ENCODE results near the gene APBA2. TPM values are rescaled to one million over a fixed set of nuclear protein-coding genes. Genes with fewer than 3 reads are reported as not detected.

Gene APBA2
- total and polyA plus RNA-seq, 3 donors from 2014 or later = 18.5 to 37.7 (median 29.5) TPM

GRCh38 chr15:29105151-29105854 is 219.5 kb downstream of the APBA2 start:
- Histone ChIP-seq H3K9me3 (no peaks in the 10 kb centered on the region), H3K36me3 (ENCODE audit: low read depth, missing control alignments) (no peaks in the 10 kb centered on the region), H3K4me3 (no peak overlapping the region), H3K27ac (no peak overlapping the region), H3K27me3 (no peaks in the 10 kb centered on the region), H3K4me1 (peaks cover 8% of the 10 kb centered on the region)
- no peak for DNase-seq
- TF ChIP-seq CTCF (IDR thresholded peaks at IDR 0.05) (no peak), POLR2A (IDR thresholded peaks at IDR 0.05) (no peak)
- intact Hi-C loops (cut with DNase I; ENCODE audit: low total_unique reads) = no loop called here
- 80 to 87% methylated on average over 11 to 22 of the region's 22 CpGs for WGBS, 2 donors

- WGBS, 2 donors = 77 to 91% methylated on average over 3 to 4 of the region's 4 CpGs
- Histone ChIP-seq H3K4me3 (no peak overlapping the region), H3K27me3 (no peaks in the 10 kb centered on the region), H3K9me3 (no peaks in the 10 kb centered on the region), H3K27ac (no peak overlapping the region), H3K4me1 (peaks cover 8% of the 10 kb centered on the region), H3K36me3 (ENCODE audit: low read depth, missing control alignments) (no peaks in the 10 kb centered on the region)
- no peak for DNase-seq
- TF ChIP-seq CTCF (IDR thresholded peaks at IDR 0.05) (no peak), POLR2A (IDR thresholded peaks at IDR 0.05) (no peak)
- intact Hi-C loops (cut with DNase I; ENCODE audit: low total_unique reads) = no loop called here
Observed at GRCh38 chr15:29106116-29106515, 220.3 kb downstream of the APBA2 start.

- H3K4me1 ChIP-seq = peaks cover 8% of the 10 kb centered on the region
- no peak for DNase-seq
- WGBS, 2 donors = 95 to 100% methylated on average over 2 to 21 of the region's 21 CpGs
- intact Hi-C loops (cut with DNase I; ENCODE audit: low total_unique reads) = no loop called here
- H3K4me3 ChIP-seq = no peak overlapping the region
- TF ChIP-seq CTCF (IDR thresholded peaks at IDR 0.05) (no peak), POLR2A (IDR thresholded peaks at IDR 0.05) (no peak)
- no peaks in the 10 kb centered on the region for H3K36me3 ChIP-seq (ENCODE audit: low read depth, missing control alignments)
- H3K27me3 ChIP-seq = no peaks in the 10 kb centered on the region
- H3K27ac ChIP-seq = no peak overlapping the region
- H3K9me3 ChIP-seq = no peaks in the 10 kb centered on the region
Observed at GRCh38 chr15:29106551-29107290, 220.9 kb downstream of the APBA2 start.

GRCh38 chr15:29107291-29107890 is 221.6 kb downstream of the APBA2 start:
- intact Hi-C loops (cut with DNase I; ENCODE audit: low total_unique reads) = no loop called here
- H3K4me3 ChIP-seq = no peak overlapping the region
- peaks cover 8% of the 10 kb centered on the region for H3K4me1 ChIP-seq
- no peak for DNase-seq
- TF ChIP-seq CTCF (IDR thresholded peaks at IDR 0.05) (no peak), POLR2A (IDR thresholded peaks at IDR 0.05) (no peak)
- H3K36me3 ChIP-seq (ENCODE audit: low read depth, missing control alignments) = no peaks in the 10 kb centered on the region
- no peaks in the 10 kb centered on the region for H3K27me3 ChIP-seq
- H3K27ac ChIP-seq = no peak overlapping the region
- 50 to 91% methylated on average over 2 to 18 of the region's 19 CpGs for WGBS, 2 donors
- H3K9me3 ChIP-seq = no peaks in the 10 kb centered on the region
